CD4-positive, alpha-beta T cell (primary cell): ENCODE measurements around the gene RBMXL2. TPM values are rescaled to one million over a fixed set of nuclear protein-coding genes. Genes with fewer than 3 reads are reported as not detected.

Source experiments
- ATAC-seq: fragments of 200-7000 bp; cut with Tn5 transposase; one replicate; pipeline ENCODE4 v1.10.0; 2022; ENCODE audit warnings: mild to moderate bottlenecking; ENCODE audit not compliant: poor library complexity
- CTCF ChIA-PET: fragments of 350-600 bp; sonication (Branson Sonifier 250); formaldehyde crosslinking; loops from one replicate; lab custom pipeline; 2021; ENCODE audit warnings: antibody characterized with exemption, inconsistent platforms; lab: Charles Lee
- POLR2A ChIA-PET: fragments of 350-600 bp; sonication (Branson Sonifier 250); formaldehyde crosslinking; loops from one replicate; lab custom pipeline; 2021; ENCODE audit warnings: antibody characterized with exemption, inconsistent platforms; lab: Charles Lee
- DNase-seq, 14 experiments: peaks; one replicate each; pipeline ENCODE4 v3.0.0-alpha.2; 2013 to 2020; ENCODE audit warnings: mixed read lengths in 2 of 14
- H3K27ac ChIP-seq, 2 donors: one replicate each; pipeline versions ENCODE4 v1.5.1 to v1.7.0; 2013; ENCODE audit warnings: low read length in 2 of 2, low read depth in 1 of 2, mild to moderate bottlenecking in 1 of 2
- H3K27me3 ChIP-seq, 2 experiments: 1 replicate in 1 of 2; 2 replicates in 1 of 2; pipeline versions ENCODE4 v1.6.1 to v1.7.0; 2013; ENCODE audit warnings: low read length in 2 of 2, control low read depth in 1 of 2, mild to moderate bottlenecking in 1 of 2, moderate library complexity in 1 of 2; ENCODE audit not compliant: insufficient read depth in 2 of 2, control insufficient read depth in 1 of 2
- H3K36me3 ChIP-seq: one replicate; pipeline ENCODE4 v1.6.1; 2013; ENCODE audit warnings: low read length, control low read depth; ENCODE audit not compliant: insufficient read depth
- H3K4me1 ChIP-seq: one replicate; pipeline ENCODE4 v1.6.1; 2013; ENCODE audit warnings: low read length, control low read depth; ENCODE audit not compliant: insufficient read depth
- H3K4me3 ChIP-seq: one replicate; pipeline ENCODE4 v1.5.1; 2013; ENCODE audit warnings: mild to moderate bottlenecking, low read length, moderate library complexity
- H3K9me3 ChIP-seq, 2 experiments: 1 replicate in 1 of 2; 2 replicates in 1 of 2; pipeline versions ENCODE4 v1.6.1 to v1.7.0; 2013; ENCODE audit warnings: low read length in 2 of 2, mild to moderate bottlenecking in 2 of 2, control low read depth in 1 of 2, moderate library complexity in 1 of 2; ENCODE audit not compliant: control insufficient read depth in 1 of 2, insufficient read depth in 1 of 2
- H3K27ac Mint-ChIP-seq: one replicate; pipeline ENCODE4 v1.8.0; 2020; ENCODE audit warnings: mixed read lengths
- H3K27me3 Mint-ChIP-seq: one replicate; pipeline ENCODE4 v1.8.0; 2021; ENCODE audit warnings: mixed read lengths
- H3K36me3 Mint-ChIP-seq: one replicate; pipeline ENCODE4 v1.8.0; 2021; ENCODE audit warnings: low read depth, mixed read lengths
- H3K4me1 Mint-ChIP-seq: one replicate; pipeline ENCODE4 v1.8.0; 2021; ENCODE audit warnings: low read depth, mixed read lengths
- H3K4me3 Mint-ChIP-seq: one replicate; pipeline ENCODE4 v1.8.0; 2020; ENCODE audit warnings: mild to moderate bottlenecking, mixed read lengths
- H3K9me3 Mint-ChIP-seq: one replicate; pipeline ENCODE4 v1.8.0; 2020; ENCODE audit warnings: mixed read lengths
- intact Hi-C, 2 experiments: fragments of 100-400 bp; cut with DNase I in 1 of 2; cut with micrococcal nuclease in 1 of 2; formaldehyde crosslinking; loops; one replicate each; pipeline versions ENCODE4 v1.15.1 to v1.9.0; 2023 to 2025; cut with DNase I, micrococcal nuclease
- total RNA-seq, 174 experiments: library from RNA in 2 of 174; stranded (reverse) in 2 of 174; gene quantifications; one replicate each; pipeline ENCODE4 v1.2.3 and lab custom pipeline; 2021 to 2026
- TF ChIP-seq, protein P1 (sequence below): fragments of 200-600 bp; IDR thresholded peaks from one replicate; pipeline ENCODE4 v1.8.0; 2022; ENCODE audit warnings: antibody characterized with exemption, mild to moderate bottlenecking

Gene RBMXL2
- total RNA-seq, 2 experiments from 2014 or later = 0.14 TPM; not detected in 1

DNA sequence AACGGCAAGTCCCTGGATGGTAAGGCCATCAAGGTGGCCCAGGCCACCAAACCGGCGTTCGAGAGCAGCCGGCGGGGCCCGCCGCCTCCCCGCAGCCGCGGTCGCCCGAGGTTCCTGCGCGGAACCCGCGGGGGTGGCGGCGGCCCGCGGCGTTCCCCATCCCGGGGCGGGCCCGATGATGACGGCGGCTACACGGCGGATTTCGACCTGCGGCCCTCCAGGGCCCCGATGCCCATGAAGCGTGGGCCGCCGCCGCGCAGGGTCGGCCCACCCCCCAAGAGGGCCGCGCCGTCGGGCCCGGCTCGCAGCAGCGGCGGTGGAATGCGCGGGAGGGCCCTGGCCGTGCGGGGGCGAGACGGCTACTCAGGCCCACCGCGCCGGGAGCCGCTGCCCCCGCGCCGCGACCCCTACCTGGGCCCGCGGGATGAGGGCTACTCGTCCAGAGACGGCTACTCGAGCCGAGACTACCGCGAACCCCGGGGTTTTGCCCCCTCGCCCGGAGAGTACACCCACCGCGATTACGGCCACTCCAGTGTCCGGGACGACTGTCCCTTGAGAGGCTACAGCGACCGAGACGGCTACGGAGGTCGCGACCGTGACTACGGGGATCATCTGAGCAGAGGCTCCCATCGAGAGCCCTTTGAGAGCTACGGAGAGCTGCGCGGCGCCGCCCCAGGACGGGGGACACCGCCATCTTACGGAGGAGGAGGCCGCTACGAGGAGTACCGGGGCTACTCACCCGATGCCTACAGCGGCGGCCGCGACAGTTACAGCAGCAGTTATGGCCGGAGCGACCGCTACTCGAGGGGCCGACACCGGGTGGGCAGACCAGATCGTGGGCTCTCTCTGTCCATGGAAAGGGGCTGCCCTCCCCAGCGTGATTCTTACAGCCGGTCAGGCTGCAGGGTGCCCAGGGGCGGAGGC, 792 bp downstream of the RBMXL2 start:
- Histone ChIP-seq H3K4me3 (no peak overlapping the region), H3K27ac (no peak overlapping the region), H3K9me3 (peaks cover 0 to 11% of the 10 kb centered on the region in 2 experiments), H3K36me3 (no peaks in the 10 kb centered on the region), H3K4me1 (no peaks in the 10 kb centered on the region), H3K27me3 (peaks cover 4 to 12% of the 10 kb centered on the region in 2 experiments)
- TF ChIP-seq, protein P1, sequence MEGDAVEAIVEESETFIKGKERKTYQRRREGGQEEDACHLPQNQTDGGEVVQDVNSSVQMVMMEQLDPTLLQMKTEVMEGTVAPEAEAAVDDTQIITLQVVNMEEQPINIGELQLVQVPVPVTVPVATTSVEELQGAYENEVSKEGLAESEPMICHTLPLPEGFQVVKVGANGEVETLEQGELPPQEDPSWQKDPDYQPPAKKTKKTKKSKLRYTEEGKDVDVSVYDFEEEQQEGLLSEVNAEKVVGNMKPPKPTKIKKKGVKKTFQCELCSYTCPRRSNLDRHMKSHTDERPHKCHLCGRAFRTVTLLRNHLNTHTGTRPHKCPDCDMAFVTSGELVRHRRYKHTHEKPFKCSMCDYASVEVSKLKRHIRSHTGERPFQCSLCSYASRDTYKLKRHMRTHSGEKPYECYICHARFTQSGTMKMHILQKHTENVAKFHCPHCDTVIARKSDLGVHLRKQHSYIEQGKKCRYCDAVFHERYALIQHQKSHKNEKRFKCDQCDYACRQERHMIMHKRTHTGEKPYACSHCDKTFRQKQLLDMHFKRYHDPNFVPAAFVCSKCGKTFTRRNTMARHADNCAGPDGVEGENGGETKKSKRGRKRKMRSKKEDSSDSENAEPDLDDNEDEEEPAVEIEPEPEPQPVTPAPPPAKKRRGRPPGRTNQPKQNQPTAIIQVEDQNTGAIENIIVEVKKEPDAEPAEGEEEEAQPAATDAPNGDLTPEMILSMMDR = no peak
- Mint-ChIP-seq H3K27ac (no peak overlapping the region), H3K4me3 (no peak overlapping the region), H3K36me3 (no peaks in the 10 kb centered on the region), H3K27me3 (peaks cover 46% of the 10 kb centered on the region), H3K4me1 (no peaks in the 10 kb centered on the region), H3K9me3 (no peaks in the 10 kb centered on the region)
- ChIA-PET CTCF (no interaction called here), POLR2A (no interaction called here)
- DNase-seq (peak in 1 of 14 experiments; percentile 12), ATAC-seq (no peak)
- intact Hi-C loops = loop anchor here in 1 of 2 experiments (10.0 kb wide), 1 partner anchor 895 kb away; the partner anchor contains the start of gene EIF3F

DNA sequence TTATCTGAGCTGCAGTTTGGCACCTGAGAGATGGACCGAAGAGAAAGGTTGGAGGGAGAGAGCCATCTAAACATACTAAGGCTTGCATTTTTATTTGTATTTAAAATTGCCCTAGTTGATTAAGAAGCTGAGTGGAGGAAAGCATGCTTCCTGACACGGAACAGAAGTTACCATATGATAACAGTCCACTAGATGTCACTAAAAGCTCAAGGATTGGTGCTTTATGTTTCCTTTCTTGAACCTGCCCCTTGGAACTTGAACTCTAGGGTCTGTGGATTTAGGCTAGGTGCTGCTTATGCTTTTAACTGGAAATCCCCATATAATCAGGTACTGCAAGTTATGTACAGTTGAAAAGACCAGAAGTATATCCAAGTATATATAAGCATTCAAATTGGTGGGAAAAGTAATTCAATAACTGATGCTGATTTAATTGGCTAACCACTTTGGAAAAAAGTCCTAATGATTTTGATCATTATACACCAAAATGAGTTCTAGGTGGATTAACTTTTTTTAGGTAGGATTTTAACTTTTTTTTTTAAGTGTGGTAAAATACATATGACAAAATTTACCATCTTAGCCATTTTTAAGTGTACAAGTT, 9.5 kb downstream of the RBMXL2 start:
- Histone ChIP-seq H3K9me3 (no peaks in the 10 kb centered on the region), H3K27ac (no peak overlapping the region), H3K36me3 (no peaks in the 10 kb centered on the region), H3K4me3 (no peak overlapping the region), H3K4me1 (no peaks in the 10 kb centered on the region), H3K27me3 (peaks cover 0 to 30% of the 10 kb centered on the region in 2 experiments)
- DNase-seq = peak in 3 of 14 experiments; percentile 47 to 73 (median 64)
- Mint-ChIP-seq H3K27me3 (peaks cover 31% of the 10 kb centered on the region), H3K4me1 (no peaks in the 10 kb centered on the region), H3K9me3 (no peaks in the 10 kb centered on the region), H3K4me3 (no peak overlapping the region), H3K27ac (no peak overlapping the region), H3K36me3 (no peaks in the 10 kb centered on the region)
- ATAC-seq = peak; percentile 54
- TF ChIP-seq, protein P1 = peak; percentile 72
- intact Hi-C loops = loop anchor here (1.0 to 10.0 kb wide), 5 partner anchors 344 to 886 kb away; partner anchors contain the start of gene EIF3F (in 1 of the 2)
- POLR2A ChIA-PET = interaction anchor here (1.6 kb wide), 1 partner anchor 889 kb away, joined by 3 read pairs; the partner anchor contains the start of gene EIF3F
- CTCF ChIA-PET = interaction anchor here (1.0 to 1.3 kb wide), 5 partner anchors 344 to 607 kb away, joined by 3 to 13 read pairs (median 3); no protein-coding TSS in a partner anchor

DNA sequence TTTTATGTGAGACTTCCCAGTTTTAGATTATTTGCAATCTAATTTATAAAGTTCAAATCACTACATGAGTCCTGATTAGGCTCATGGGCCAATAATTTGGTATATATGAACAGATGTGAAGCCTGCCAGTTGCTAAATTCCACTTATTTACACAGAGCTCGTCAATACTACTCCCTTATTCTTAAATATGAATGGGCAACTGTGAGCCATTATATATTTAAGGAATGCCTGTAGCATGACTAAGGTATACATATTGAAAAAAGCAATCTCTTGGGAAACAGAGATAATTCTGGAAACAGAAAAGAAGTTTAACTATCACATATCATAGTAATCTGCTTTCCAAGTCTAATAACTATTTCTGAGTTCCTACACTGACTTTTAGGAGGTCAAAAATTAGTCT, 27.0 kb downstream of the RBMXL2 start:
- Histone ChIP-seq H3K27ac (no peak overlapping the region), H3K27me3 (peaks cover 4 to 16% of the 10 kb centered on the region in 2 experiments), H3K36me3 (no peaks in the 10 kb centered on the region), H3K4me3 (no peak overlapping the region), H3K9me3 (no peaks in the 10 kb centered on the region), H3K4me1 (no peaks in the 10 kb centered on the region)
- no peaks in the 10 kb centered on the region for H3K4me1 Mint-ChIP-seq
- intact Hi-C loops = no loop called here
- peaks cover 40% of the 10 kb centered on the region for H3K27me3 Mint-ChIP-seq
- CTCF ChIA-PET = no interaction called here
- POLR2A ChIA-PET = no interaction called here
- no peak for ATAC-seq
- H3K9me3 Mint-ChIP-seq = no peaks in the 10 kb centered on the region
- H3K27ac Mint-ChIP-seq = no peak overlapping the region
- H3K4me3 Mint-ChIP-seq = no peak overlapping the region
- TF ChIP-seq, protein P1 = no peak
- no peak for DNase-seq
- no peaks in the 10 kb centered on the region for H3K36me3 Mint-ChIP-seq
